Karpas-422 (cell line): Measurements from ENCODE around the gene SLFN11. TPM values are rescaled to one million over a fixed set of nuclear protein-coding genes. Genes with fewer than 3 reads are reported as not detected.

Experiments used
- DNase-seq: peaks from one replicate; pipeline ENCODE4 v3.0.0-alpha.2; 2015
- H2AFZ ChIP-seq: fragments of 200-600 bp; sonication (generic); 2 replicates; pipeline ENCODE4 v1.6.1; 2014; ENCODE audit warnings: antibody characterized with exemption, low read length, mixed read lengths
- H3K27ac ChIP-seq: fragments of 200-600 bp; sonication (generic); 2 replicates; pipeline ENCODE4 v1.5.1; 2014; ENCODE audit warnings: mild to moderate bottlenecking, low read length, moderate library complexity
- H3K27me3 ChIP-seq: fragments of 200-600 bp; sonication (generic); 2 replicates; pipeline ENCODE4 v1.6.1; 2014; ENCODE audit warnings: low read length, mixed read lengths
- H3K36me3 ChIP-seq: fragments of 200-600 bp; sonication (generic); 2 replicates; pipeline ENCODE4 v1.6.1; 2014; ENCODE audit warnings: low read length, mixed read lengths; ENCODE audit not compliant: insufficient read depth
- H3K4me1 ChIP-seq: fragments of 200-600 bp; sonication (generic); 2 replicates; pipeline ENCODE4 v1.6.1; 2014; ENCODE audit warnings: mild to moderate bottlenecking, low read length, mixed read lengths
- H3K4me2 ChIP-seq: fragments of 200-600 bp; sonication (generic); 2 replicates; pipeline ENCODE4 v1.6.1; 2014; ENCODE audit warnings: low read length, low read depth, mild to moderate bottlenecking; ENCODE audit not compliant: poor library complexity, severe bottlenecking
- H3K4me3 ChIP-seq: fragments of 200-600 bp; sonication (generic); 2 replicates; pipeline ENCODE4 v1.5.1; 2014; ENCODE audit warnings: mild to moderate bottlenecking, antibody characterized with exemption, low read length, mixed read lengths
- H3K79me2 ChIP-seq: fragments of 200-600 bp; sonication (generic); 2 replicates; pipeline ENCODE4 v1.6.1; 2014; ENCODE audit warnings: mild to moderate bottlenecking, low read length, mixed read lengths
- H3K9ac ChIP-seq: fragments of 200-600 bp; sonication (generic); 2 replicates; pipeline ENCODE4 v1.6.0; 2014; ENCODE audit warnings: low read length
- H3K9me2 ChIP-seq: fragments of 200-600 bp; sonication (generic), shearing (Covaris generic); replicated peaks from 2 replicates; pipeline ENCODE4 v1.6.0; 2014; ENCODE audit warnings: mild to moderate bottlenecking, low read length, moderate library complexity; ENCODE audit not compliant: insufficient read depth
- H3K9me3 ChIP-seq: fragments of 300-700, 200-600 bp; sonication (generic); 2 replicates; pipeline ENCODE4 v1.6.1; 2014; ENCODE audit warnings: low read length, mixed read lengths
- H4K20me1 ChIP-seq: fragments of 200-600 bp; sonication (generic); 2 replicates; pipeline ENCODE4 v1.6.1; 2014; ENCODE audit warnings: mild to moderate bottlenecking, antibody characterized with exemption, low read length, low read depth; ENCODE audit not compliant: insufficient read depth
- total RNA-seq: library from RNA; depleted of rRNA; stranded (reverse); fragments of >200 nt; shearing (Covaris generic); gene quantifications from 2 replicates; pipeline ENCODE4 v1.2.3, GENCODE V29; 2014; ENCODE audit warnings: low replicate concordance

The SLFN11 gene
- total RNA-seq, 1 experiment from 2014 or later: not detected

DNA sequence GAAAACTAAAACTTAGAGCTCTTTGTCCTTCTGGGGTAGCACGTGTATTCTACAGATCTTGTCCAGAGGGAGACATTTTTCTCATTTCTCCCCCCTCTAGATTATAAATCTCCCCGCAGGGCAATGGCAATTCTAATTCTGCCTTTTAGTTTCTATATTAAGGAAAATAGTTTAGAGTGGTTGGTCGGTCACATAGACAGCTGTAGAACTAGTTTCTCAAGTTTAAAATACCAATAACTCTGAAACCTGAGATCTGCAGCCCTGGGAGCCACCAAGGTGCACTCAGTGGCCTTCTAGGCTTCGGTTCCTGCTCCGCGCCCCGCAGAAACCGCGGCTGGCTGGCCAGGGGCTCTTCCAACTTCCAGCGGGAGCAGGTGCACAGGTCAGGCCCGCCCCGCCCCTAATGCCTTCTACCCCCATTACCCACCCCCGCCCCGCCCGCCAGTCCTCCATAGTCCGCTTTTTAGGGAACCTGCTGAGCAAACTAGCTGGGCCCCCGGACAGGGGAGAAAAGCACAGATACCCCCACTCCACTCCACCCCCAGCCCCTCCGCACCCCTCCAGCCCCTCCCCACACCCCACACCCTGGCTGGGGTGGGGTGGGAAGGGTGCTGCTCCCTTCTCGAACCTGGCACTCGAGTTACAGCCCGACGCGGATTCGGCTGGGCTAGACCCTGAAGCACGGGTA, 431 bp downstream of the SLFN11 start:
- H3K4me2 ChIP-seq: peak overlapping the region; percentile 71
- no peaks in the 10 kb centered on the region for H3K9me3 ChIP-seq
- no peak overlapping the region for H2AFZ ChIP-seq

DNA sequence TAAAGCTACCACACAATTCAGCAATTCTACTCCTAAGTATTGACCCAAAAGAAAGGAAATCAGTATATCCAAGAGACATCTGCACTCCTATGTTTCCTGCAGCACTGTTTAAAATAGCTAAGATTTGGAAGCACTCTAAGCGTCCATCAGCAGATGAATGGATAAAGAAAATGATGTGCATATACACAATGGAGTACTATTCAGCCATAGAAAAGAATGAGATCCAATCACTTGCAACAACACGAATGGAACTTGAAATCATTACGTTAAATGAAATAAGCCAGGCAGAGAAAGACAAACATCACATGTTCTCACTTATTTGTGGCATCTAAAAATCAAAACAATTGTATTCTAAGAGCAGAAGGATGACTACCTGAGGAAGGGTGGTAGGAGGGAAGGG, 1.5 kb downstream of the SLFN11 start:
- H3K4me2 ChIP-seq: no peak overlapping the region
- H3K4me3 ChIP-seq: no peak overlapping the region
- H3K36me3 ChIP-seq: no peaks in the 10 kb centered on the region
- no peaks in the 10 kb centered on the region for H4K20me1 ChIP-seq
- no peak overlapping the region for H3K27ac ChIP-seq
- H3K79me2 ChIP-seq: no peaks in the 10 kb centered on the region
- 0 out of 2 replicates have a peak, but pooled peaks cover 3% of the 10 kb centered on the region for H3K27me3 ChIP-seq
- H3K9me3 ChIP-seq: no peaks in the 10 kb centered on the region
- H3K9me2 ChIP-seq: no peaks in the 10 kb centered on the region
- peaks cover 24% of the 10 kb centered on the region for H3K4me1 ChIP-seq
- H3K9ac ChIP-seq: no peak overlapping the region
- DNase-seq: no peak
- no peak overlapping the region for H2AFZ ChIP-seq

More for the DNA sequence above, 431 bp downstream of the SLFN11 start:
- H3K27me3 ChIP-seq: 0 out of 2 replicates have a peak, but pooled peaks cover 3% of the 10 kb centered on the region
- no peaks in the 10 kb centered on the region for H3K79me2 ChIP-seq
- no peak for DNase-seq
- H3K36me3 ChIP-seq: no peaks in the 10 kb centered on the region
- H3K9me2 ChIP-seq: no peaks in the 10 kb centered on the region
- no peaks in the 10 kb centered on the region for H4K20me1 ChIP-seq
- H3K4me1 ChIP-seq: peaks cover 18% of the 10 kb centered on the region
- H3K4me3 ChIP-seq: no peak overlapping the region
- no peak overlapping the region for H3K9ac ChIP-seq
- no peak overlapping the region for H3K27ac ChIP-seq

DNA sequence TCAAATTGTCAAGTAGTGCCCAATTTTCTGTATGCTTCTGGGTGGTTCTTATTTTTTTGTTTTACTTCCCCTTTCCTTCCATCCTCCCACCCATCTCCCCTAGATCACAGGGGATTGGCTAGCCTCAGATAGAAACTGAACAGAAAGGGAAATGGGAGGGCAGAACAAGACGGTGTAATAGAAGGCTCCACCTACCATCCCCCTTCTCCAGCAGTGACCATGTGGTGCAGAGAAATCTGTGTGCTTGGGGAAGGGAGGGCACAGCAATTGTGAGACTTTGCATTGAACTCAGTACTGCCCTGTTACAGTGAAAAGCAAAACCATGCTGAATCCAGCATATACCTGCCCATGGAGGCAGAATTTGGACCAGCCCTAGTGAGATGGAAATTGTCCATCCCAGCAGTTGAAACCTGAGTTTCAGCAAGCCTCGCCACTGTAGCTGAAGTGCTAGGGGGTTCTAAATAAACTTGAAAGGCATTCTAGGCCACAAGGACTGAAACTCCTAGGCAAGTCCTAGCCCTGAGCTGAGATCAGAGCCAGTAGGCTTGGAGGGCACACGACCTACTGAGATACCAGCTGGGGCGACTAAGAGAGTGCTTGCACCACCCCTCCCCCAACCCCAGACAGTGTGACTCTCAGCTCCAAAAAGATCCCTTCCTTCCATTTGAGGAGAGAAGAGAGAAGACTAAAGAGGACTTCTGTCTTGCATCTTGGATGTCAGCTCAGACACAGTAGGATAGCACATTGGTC, 5.2 kb downstream of the SLFN11 start:
- peak; percentile 82 for DNase-seq
- H3K4me1 ChIP-seq: peaks cover 11% of the 10 kb centered on the region

DNA sequence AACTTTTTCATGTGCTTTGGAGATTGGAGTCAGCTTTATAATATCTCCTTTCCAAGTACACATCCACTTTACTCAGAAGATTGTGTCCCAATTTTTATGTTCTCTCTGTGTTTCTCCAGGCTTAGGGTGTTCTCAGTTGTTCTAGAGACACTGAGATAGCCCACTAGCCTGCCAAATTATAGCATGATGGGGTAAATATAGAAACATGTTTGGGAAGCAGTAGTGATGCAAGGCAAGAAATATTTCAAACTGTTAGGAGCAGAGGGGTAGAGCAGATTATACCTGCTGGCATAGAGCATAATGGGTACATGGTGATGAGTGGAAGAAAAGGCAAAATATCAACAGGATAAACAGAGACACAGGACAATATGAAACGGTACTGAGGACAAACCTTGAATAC, 12.4 kb downstream of the SLFN11 start:
- Histone ChIP-seq H3K79me2 (no peaks in the 10 kb centered on the region), H3K27ac (no peak overlapping the region), H3K9ac (no peak overlapping the region), H3K4me2 (no peak overlapping the region), H3K9me3 (no peaks in the 10 kb centered on the region), H3K36me3 (no peaks in the 10 kb centered on the region), H3K4me3 (no peak overlapping the region), H2AFZ (no peak overlapping the region), H4K20me1 (no peaks in the 10 kb centered on the region), H3K4me1 (no peaks in the 10 kb centered on the region), H3K27me3 (no peaks in the 10 kb centered on the region), H3K9me2 (no peaks in the 10 kb centered on the region)
- no peak for DNase-seq

More for the DNA sequence above, 5.2 kb downstream of the SLFN11 start:
- Histone ChIP-seq H3K9me3 (no peaks in the 10 kb centered on the region), H3K4me3 (no peak overlapping the region), H4K20me1 (no peaks in the 10 kb centered on the region), H3K9me2 (no peaks in the 10 kb centered on the region), H3K4me2 (peak overlapping the region; percentile 29), H3K9ac (no peak overlapping the region), H3K36me3 (no peaks in the 10 kb centered on the region), H3K79me2 (no peaks in the 10 kb centered on the region), H3K27ac (no peak overlapping the region), H3K27me3 (no peaks in the 10 kb centered on the region), H2AFZ (peak overlapping the region; percentile 33; the same call in 1 of the 2 replicates)

DNA sequence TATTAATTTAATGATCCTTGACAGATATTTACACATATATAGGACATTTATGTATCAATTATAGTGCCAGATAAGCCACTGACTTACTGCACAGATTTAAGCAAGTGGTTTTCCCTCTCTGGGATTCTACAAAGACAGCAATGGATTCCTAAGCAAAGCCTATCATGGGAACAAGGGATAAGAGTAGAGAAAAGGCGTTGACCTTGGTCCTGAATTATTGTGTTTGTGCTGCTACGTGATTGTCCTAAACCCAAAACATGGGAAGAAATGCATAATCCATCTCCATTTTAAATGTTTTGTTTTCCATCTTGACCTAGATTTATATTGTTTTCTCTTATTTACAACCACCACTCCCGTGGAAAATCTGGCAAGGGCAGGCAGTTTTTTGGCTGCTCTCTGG, 14.0 kb downstream of the SLFN11 start:
- H3K79me2 ChIP-seq: no peaks in the 10 kb centered on the region

DNA sequence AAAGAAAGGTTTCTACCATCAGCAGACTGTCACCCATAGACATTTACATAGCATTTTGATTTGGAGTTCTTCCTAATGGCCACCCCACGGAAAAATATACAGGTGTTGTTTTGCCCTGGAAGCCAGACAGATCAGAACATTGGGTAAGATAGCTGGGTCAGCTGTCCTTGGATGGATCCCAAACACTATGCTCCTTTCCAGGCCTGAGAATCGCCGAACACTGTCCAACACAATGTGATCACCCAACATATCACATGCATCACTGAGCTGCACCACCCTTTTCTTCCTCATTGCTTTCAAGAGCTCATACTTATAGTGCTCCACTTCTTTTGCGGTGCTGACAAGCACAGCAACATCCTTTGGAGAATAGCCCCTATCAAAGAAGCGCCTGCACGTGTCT, 21.1 kb downstream of the SLFN11 start:
- Histone ChIP-seq H3K36me3 (no peaks in the 10 kb centered on the region), H3K9me2 (no peaks in the 10 kb centered on the region), H3K27me3 (no peaks in the 10 kb centered on the region), H3K9ac (no peak overlapping the region), H3K27ac (no peak overlapping the region), H3K4me2 (no peak overlapping the region), H4K20me1 (no peaks in the 10 kb centered on the region), H3K4me1 (no peaks in the 10 kb centered on the region), H2AFZ (no peak overlapping the region), H3K4me3 (no peak overlapping the region), H3K79me2 (no peaks in the 10 kb centered on the region), H3K9me3 (no peaks in the 10 kb centered on the region)
- no peak for DNase-seq

More for the DNA sequence above, 14.0 kb downstream of the SLFN11 start:
- Histone ChIP-seq H3K4me2 (no peak overlapping the region), H3K27me3 (no peaks in the 10 kb centered on the region), H3K9me2 (no peaks in the 10 kb centered on the region), H3K27ac (no peak overlapping the region), H2AFZ (no peak overlapping the region), H3K4me1 (no peaks in the 10 kb centered on the region), H3K9ac (no peak overlapping the region), H3K9me3 (no peaks in the 10 kb centered on the region), H3K36me3 (no peaks in the 10 kb centered on the region), H3K4me3 (no peak overlapping the region), H4K20me1 (no peaks in the 10 kb centered on the region)
- no peak for DNase-seq

DNA sequence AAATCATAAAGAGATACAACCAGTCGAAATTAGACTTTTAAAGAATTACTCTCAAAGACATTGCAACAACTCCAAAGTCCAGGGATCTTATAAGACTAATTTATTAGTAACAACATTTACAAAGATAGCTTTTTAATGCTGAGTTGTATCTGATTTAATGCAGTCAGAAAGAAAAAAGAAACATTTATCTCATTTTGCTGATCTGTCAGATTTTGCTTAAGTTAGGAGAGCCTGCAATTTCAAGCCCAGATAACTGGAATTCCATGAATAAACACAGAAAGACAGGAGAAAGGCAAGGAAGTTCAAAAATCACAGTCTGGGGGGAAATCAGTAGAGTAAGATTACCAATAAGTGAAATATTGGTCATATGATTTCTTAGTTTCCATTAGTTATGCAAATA, 22.9 kb downstream of the SLFN11 start:
- no peaks in the 10 kb centered on the region for H3K79me2 ChIP-seq
- no peaks in the 10 kb centered on the region for H3K4me1 ChIP-seq
- no peak overlapping the region for H3K9ac ChIP-seq
- H3K36me3 ChIP-seq: no peaks in the 10 kb centered on the region
- no peak for DNase-seq
- no peaks in the 10 kb centered on the region for H3K9me2 ChIP-seq
- H3K4me3 ChIP-seq: no peak overlapping the region
- H3K27ac ChIP-seq: no peak overlapping the region
- H3K9me3 ChIP-seq: no peaks in the 10 kb centered on the region
- H3K4me2 ChIP-seq: no peak overlapping the region
- no peaks in the 10 kb centered on the region for H4K20me1 ChIP-seq
- H3K27me3 ChIP-seq: no peaks in the 10 kb centered on the region
- H2AFZ ChIP-seq: no peak overlapping the region

DNA sequence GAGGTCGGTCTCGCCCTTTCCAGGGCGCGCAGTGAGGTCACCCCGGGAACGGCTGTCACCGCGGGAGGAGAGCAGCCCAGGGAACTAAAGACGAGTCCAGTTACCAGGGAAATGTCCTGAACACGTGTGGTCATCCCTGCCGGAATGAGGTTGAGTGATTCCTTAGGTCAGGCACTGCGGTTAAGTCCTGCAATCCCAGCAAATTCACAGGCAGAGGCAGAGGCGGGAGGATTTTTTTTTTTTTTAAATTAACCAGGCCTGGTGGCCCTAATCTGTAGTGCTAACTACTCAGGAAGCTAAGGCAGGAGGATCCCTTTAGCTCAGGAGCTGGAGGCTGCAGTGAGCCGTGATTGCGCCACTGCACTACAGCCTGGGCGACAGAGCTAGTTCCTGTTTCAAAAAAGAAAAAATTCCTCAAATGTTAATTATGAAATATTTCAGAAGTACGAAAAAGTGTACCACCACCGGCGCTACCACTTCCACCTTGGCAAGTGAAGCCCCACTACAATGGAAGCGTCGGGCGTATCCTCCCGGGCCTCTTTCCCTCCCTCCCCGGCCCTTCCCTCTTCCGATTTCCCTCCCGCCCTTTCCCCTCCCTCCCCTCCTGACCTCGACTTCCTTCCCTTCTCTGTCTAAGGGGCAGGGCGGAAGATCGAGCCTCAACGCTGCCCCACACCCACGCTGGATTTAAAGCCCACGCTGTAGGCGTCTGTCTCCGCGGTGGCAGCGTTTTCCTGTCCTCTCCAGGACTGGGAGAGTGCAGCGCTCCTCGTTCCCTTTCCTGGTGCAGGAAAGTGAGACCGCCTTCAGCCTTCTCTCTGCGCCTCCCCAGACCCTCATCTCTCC, 27.3 kb downstream of the SLFN11 start:
- DNase-seq: no peak
- H3K4me2 ChIP-seq: no peak overlapping the region
- H3K4me1 ChIP-seq: peaks cover 10% of the 10 kb centered on the region
- H3K36me3 ChIP-seq: no peaks in the 10 kb centered on the region
- H2AFZ ChIP-seq: no peak overlapping the region
- H3K27ac ChIP-seq: no peak overlapping the region
- no peaks in the 10 kb centered on the region; the same call in 1 of the 2 replicates for H3K27me3 ChIP-seq
- no peaks in the 10 kb centered on the region for H4K20me1 ChIP-seq
- H3K9ac ChIP-seq: no peak overlapping the region
- no peak overlapping the region for H3K4me3 ChIP-seq
- no peaks in the 10 kb centered on the region for H3K79me2 ChIP-seq
- H3K9me2 ChIP-seq: no peaks in the 10 kb centered on the region
- peaks cover 17% of the 10 kb centered on the region for H3K9me3 ChIP-seq
